T-cell (primary cell): ENCODE measurements around the gene VSIG2. TPM values are rescaled to one million over a fixed set of nuclear protein-coding genes. Genes with fewer than 3 reads are reported as not detected.
A peak's percentile ranks its signal among the peaks of the same experiment; 100 is the strongest.

Experiments used
- ATAC-seq, 4 experiments: fragments of 200-7000 bp in 3 of 4; fragments of 150-1000 bp in 1 of 4; cut with Tn5 transposase; replicated peaks in 1 of 4; 1 replicate in 3 of 4; 2 replicates in 1 of 4; pipeline ENCODE4 v1.10.0; 2021; ENCODE audit warnings: moderate library complexity in 3 of 4, mild to moderate bottlenecking in 2 of 4, moderate number of reproducible peaks in 1 of 4
- CTCF ChIA-PET, 2 donors: fragments of 300-600 bp; sonication (Branson Sonifier 250); formaldehyde crosslinking; loops; one replicate each; lab custom pipeline; 2022; ENCODE audit warnings: antibody characterized with exemption in 2 of 2; lab: Charles Lee
- POLR2A ChIA-PET, 2 donors: fragments of 300-600 bp; sonication (Branson Sonifier 250); formaldehyde crosslinking; loops; one replicate each; lab custom pipeline; 2022; ENCODE audit warnings: antibody characterized with exemption in 2 of 2; lab: Charles Lee
- DNase-seq, 35 experiments: peaks; one replicate each; pipeline versions ENCODE4 v3.0.0 to v3.0.0-alpha.2; 2013 to 2023
- H3K27ac ChIP-seq: one replicate; pipeline ENCODE4 v1.5.1; 2013; ENCODE audit warnings: low read length
- H3K27me3 ChIP-seq, 2 experiments: replicated peaks in 1 of 2; 1 replicate in 1 of 2; 2 replicates in 1 of 2; pipeline versions ENCODE4 v1.6.1 to v1.7.0; 2013; ENCODE audit warnings: low read length in 1 of 2, mixed read lengths in 1 of 2; ENCODE audit not compliant: control insufficient read depth in 2 of 2, insufficient read depth in 2 of 2; ENCODE audit errors: extremely low read depth in 1 of 2
- H3K36me3 ChIP-seq, 2 donors: 1 replicate in 1 of 2; 2 replicates in 1 of 2; pipeline versions ENCODE4 v1.6.1 to v1.7.0; 2013; ENCODE audit warnings: low read length in 1 of 2; ENCODE audit not compliant: control insufficient read depth in 2 of 2, insufficient read depth in 1 of 2; ENCODE audit errors: extremely low read depth in 1 of 2
- H3K4me1 ChIP-seq, 2 experiments: 1 replicate in 1 of 2; 2 replicates in 1 of 2; pipeline versions ENCODE4 v1.6.1 to v1.7.0; 2013; ENCODE audit warnings: low read length in 2 of 2, mixed read lengths in 1 of 2; ENCODE audit not compliant: insufficient read depth in 2 of 2, control insufficient read depth in 1 of 2; ENCODE audit errors: extremely low read depth in 1 of 2
- H3K4me3 ChIP-seq, 2 donors: 1 replicate in 1 of 2; 2 replicates in 1 of 2; pipeline versions ENCODE4 v1.5.1 to v1.7.0; 2013; ENCODE audit warnings: mild to moderate bottlenecking in 2 of 2, low read length in 1 of 2, moderate library complexity in 1 of 2; ENCODE audit not compliant: control insufficient read depth in 1 of 2; ENCODE audit errors: extremely low read depth in 1 of 2
- H3K9me3 ChIP-seq: 2 replicates; pipeline ENCODE4 v1.7.0; 2013
- H3K27ac Mint-ChIP-seq, 2 donors: one replicate each; pipeline ENCODE4 v1.8.0; 2020 to 2021; ENCODE audit warnings: mild to moderate bottlenecking in 2 of 2, mixed read lengths in 2 of 2
- H3K27me3 Mint-ChIP-seq, 2 donors: one replicate each; pipeline ENCODE4 v1.8.0; 2021 to 2022; ENCODE audit warnings: mixed read lengths in 2 of 2
- H3K36me3 Mint-ChIP-seq: one replicate; pipeline ENCODE4 v1.8.0; 2021; ENCODE audit warnings: mixed read lengths
- H3K4me1 Mint-ChIP-seq, 3 donors: one replicate each; pipeline ENCODE4 v1.8.0; 2020 to 2022; ENCODE audit warnings: mixed read lengths in 3 of 3, mild to moderate bottlenecking in 1 of 3
- H3K4me3 Mint-ChIP-seq, 3 donors: one replicate each; pipeline ENCODE4 v1.8.0; 2020 to 2022; ENCODE audit warnings: mild to moderate bottlenecking in 3 of 3, mixed read lengths in 3 of 3, moderate library complexity in 3 of 3
- H3K9me3 Mint-ChIP-seq, 3 donors: one replicate each; pipeline ENCODE4 v1.8.0; 2020 to 2022; ENCODE audit warnings: mixed read lengths in 3 of 3
- WGBS: methylation state at CpG from one replicate; pipeline ENCODE4 v1.1.5; 2013; ENCODE audit warnings: missing lambda C conversion rate; ENCODE audit not compliant: insufficient coverage; 5-methylcytosine and 5-hydroxymethylcytosine counted together
- total RNA-seq, 35 experiments: library from RNA in 6 of 35; stranded (reverse) in 6 of 35; fragments of 120-200 nt in 1 of 35; gene quantifications; one replicate each; pipeline versions ENCODE4 v1.2.1 to v1.2.4 and lab custom pipeline; 2013 to 2026

Gene VSIG2
- total RNA-seq, 5 donors from 2014 or later (not counting 1 experiment from before 2014, with no cell fraction given): 0.66 to 1.6 (median 0.98) TPM

- ATAC-seq (no peak), DNase-seq (no peak)
- H3K9me3 ChIP-seq: no peaks in the 10 kb centered on the region
- H3K4me1 ChIP-seq: peaks cover 10 to 33% of the 10 kb centered on the region in 2 experiments
- no peaks in the 10 kb centered on the region for H3K36me3 Mint-ChIP-seq
- peaks cover 26 to 31% (median 28%) of the 10 kb centered on the region in 3 donors for H3K4me1 Mint-ChIP-seq
- H3K27ac Mint-ChIP-seq: no peak overlapping the region
- no peaks in the 10 kb centered on the region for H3K9me3 Mint-ChIP-seq
- no peak overlapping the region for H3K4me3 ChIP-seq
- CTCF ChIA-PET: interaction anchor here in 1 of 2 donors (0.9 to 1.5 kb wide), 2 partner anchors 49 to 134 kb away, joined by 3 read pairs; no protein-coding TSS in a partner anchor
- H3K27ac ChIP-seq: no peak overlapping the region
- 90% methylated on average over 2 of the region's 2 CpGs for WGBS
- H3K27me3 Mint-ChIP-seq: peaks cover 7 to 9% of the 10 kb centered on the region in 2 donors
- POLR2A ChIA-PET: no interaction called here
- peaks cover 0 to 32% of the 10 kb centered on the region in 2 experiments for H3K27me3 ChIP-seq
- H3K36me3 ChIP-seq: no peaks in the 10 kb centered on the region
- H3K4me3 Mint-ChIP-seq: no peak overlapping the region
These were observed 9.5 kb downstream of the VSIG2 start for GRCh38 chr11:124742555-124742954.

- CTCF ChIA-PET: interaction anchor here (0.6 to 1.4 kb wide), 4 partner anchors 12 to 99 kb away, joined by 3 to 13 read pairs (median 4); no protein-coding TSS in a partner anchor
- H3K27me3 Mint-ChIP-seq: peaks cover 7 to 9% of the 10 kb centered on the region in 2 donors
- Histone ChIP-seq H3K27ac (no peak overlapping the region), H3K4me1 (peaks cover 8 to 20% of the 10 kb centered on the region in 2 experiments), H3K36me3 (no peaks in the 10 kb centered on the region), H3K27me3 (peaks cover 0 to 38% of the 10 kb centered on the region in 2 experiments), H3K4me3 (peak overlapping the region; percentile 59 to 86), H3K9me3 (no peaks in the 10 kb centered on the region)
- no peak overlapping the region for H3K27ac Mint-ChIP-seq
- WGBS: 1% methylated on average over 30 of the region's 37 CpGs
- H3K36me3 Mint-ChIP-seq: no peaks in the 10 kb centered on the region
- H3K4me3 Mint-ChIP-seq: peak overlapping the region; percentile 74 to 86 (median 83)
- ATAC-seq: peak; percentile 39 to 54 (median 40)
- H3K9me3 Mint-ChIP-seq: no peaks in the 10 kb centered on the region
- peaks cover 18 to 22% (median 19%) of the 10 kb centered on the region in 3 donors for H3K4me1 Mint-ChIP-seq
- DNase-seq: peak in 27 of 35 experiments; percentile 30 to 72 (median 43)
- POLR2A ChIA-PET: no interaction called here
These were observed 11.7 kb downstream of the VSIG2 start for GRCh38 chr11:124740277-124740882.

DNA sequence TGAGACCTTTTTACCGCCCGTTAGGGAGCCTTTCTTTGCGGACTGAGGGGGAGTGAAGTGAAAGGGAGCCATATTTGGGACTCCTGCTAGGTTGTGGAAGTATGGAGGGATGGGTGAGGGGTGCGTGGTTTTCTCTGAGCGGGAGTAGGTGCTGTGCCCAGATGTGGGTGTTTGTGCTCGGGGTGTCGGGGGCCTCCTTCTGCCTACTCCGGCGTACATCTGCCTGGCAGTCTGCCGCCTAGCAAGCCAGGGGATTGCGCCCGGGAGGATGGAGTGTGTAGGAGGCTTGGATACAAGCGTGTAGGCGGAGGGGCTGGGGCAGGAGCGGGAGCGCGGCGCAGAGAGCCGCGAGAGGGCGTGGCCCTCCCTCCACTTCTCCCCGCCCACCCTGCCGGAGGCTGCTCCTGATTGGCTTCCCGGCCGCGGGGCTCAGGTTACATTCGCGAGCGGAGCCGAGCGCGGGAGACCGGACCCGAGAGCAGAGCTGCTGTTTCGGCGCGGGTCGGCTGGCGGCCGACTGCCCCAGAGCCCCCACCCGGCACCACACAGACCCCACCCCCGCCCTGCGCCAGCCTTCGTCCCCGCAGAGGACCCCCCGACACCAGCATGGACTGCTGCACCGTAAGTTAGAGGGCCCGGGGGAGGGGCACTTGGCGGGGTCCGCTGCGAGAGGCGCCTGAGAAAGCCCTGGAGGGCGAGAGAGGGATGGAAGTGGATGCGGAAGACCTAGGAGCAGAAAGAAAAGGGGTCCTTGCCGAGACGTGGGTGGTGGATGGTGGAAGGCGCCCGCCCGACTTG, 12.4 kb downstream of the VSIG2 start, which contains the start of gene NRGN:
Gene NRGN (plus strand): TSS at position 464 of the 798 bp plus-strand sequence. CDS start 143 bp downstream, at position 607.
- peak; percentile 62 to 86 (median 76) for DNase-seq
- Mint-ChIP-seq H3K9me3 (no peaks in the 10 kb centered on the region), H3K4me3 (peak within 1 kb of the TSS; percentile 74 to 86 (median 83)), H3K27ac (peak within 1 kb of the TSS in 1 of 2 donors; percentile 32), H3K36me3 (no peaks in the 10 kb centered on the region), H3K27me3 (peaks cover 7 to 9% of the 10 kb centered on the region in 2 donors), H3K4me1 (peaks cover 14 to 18% (median 18%) of the 10 kb centered on the region in 3 donors)
- ATAC-seq: peak; percentile 95 to 97 (median 95)
- Histone ChIP-seq H3K4me3 (peak within 1 kb of the TSS; percentile 59 to 86), H3K27me3 (peaks cover 0 to 38% of the 10 kb centered on the region in 2 experiments), H3K36me3 (no peaks in the 10 kb centered on the region), H3K27ac (no peak within 1 kb of the TSS), H3K4me1 (peaks cover 8 to 16% of the 10 kb centered on the region in 2 experiments), H3K9me3 (no peaks in the 10 kb centered on the region)
- 4% methylated on average over 39 of the region's 59 CpGs for WGBS
- ChIA-PET POLR2A (no interaction called here), CTCF (interaction anchor here (1.1 to 1.4 kb wide), 4 partner anchors 13 to 70 kb away, joined by 3 to 4 read pairs (median 3); no protein-coding TSS in a partner anchor)

DNA sequence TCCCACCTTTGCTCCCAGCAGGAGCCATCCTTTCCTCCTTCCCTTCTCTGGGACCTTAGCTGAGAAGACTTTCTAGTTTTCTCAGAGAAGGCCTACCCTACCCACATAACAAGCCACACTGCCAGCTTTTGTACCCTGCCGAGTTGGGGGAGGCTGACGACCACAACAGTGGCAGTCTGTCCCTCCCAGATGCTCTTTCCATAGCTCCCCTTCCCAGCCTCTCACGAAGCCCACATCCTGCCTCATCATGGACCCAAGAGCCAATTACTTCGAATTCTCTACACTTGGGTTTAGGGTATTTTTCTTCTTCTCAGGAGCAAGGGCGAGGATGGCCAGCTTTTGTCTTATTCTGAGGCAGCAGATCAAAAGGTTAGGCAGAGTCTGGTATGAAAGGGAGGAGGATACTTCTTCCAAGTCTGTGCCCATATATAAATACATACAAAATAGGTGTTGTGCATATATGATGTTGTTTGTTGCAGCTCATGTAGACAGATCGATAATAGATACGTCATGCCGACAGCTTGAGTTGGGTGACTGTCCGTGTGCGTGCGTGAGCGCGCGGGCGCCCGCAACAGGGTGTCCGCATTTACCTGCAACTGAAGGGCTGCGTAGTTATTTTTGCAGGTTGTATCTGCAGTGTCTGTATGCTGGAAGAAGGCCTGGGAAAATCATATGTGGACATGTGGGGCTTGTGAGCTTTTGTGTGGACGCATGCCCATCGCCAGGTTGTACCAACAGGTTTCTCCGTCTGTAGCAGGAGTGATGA, 13.2 kb downstream of the VSIG2 start:
- no peaks in the 10 kb centered on the region for H3K36me3 ChIP-seq

GRCh38 chr11:124737638-124738305, 14.3 kb downstream of the VSIG2 start:
- H3K4me3 Mint-ChIP-seq: no peak overlapping the region
- 67% methylated on average over 1 of the region's 7 CpGs for WGBS
- H3K4me1 Mint-ChIP-seq: peaks cover 13 to 18% (median 18%) of the 10 kb centered on the region in 3 donors
- no peak for DNase-seq
- H3K27ac Mint-ChIP-seq: no peak overlapping the region
- H3K36me3 Mint-ChIP-seq: no peaks in the 10 kb centered on the region
- peaks cover 7 to 9% of the 10 kb centered on the region in 2 donors for H3K27me3 Mint-ChIP-seq
- ChIA-PET CTCF (interaction anchor here in 1 of 2 donors (1.1 to 1.4 kb wide), 2 partner anchors 9 to 11 kb away, joined by 3 to 4 read pairs; no protein-coding TSS in a partner anchor), POLR2A (no interaction called here)
- Histone ChIP-seq H3K27me3 (peaks cover 0 to 36% of the 10 kb centered on the region in 2 experiments), H3K4me3 (no peak overlapping the region), H3K4me1 (peaks cover 8 to 16% of the 10 kb centered on the region in 2 experiments), H3K36me3 (no peaks in the 10 kb centered on the region), H3K27ac (no peak overlapping the region), H3K9me3 (no peaks in the 10 kb centered on the region)
- no peak for ATAC-seq
- no peaks in the 10 kb centered on the region for H3K9me3 Mint-ChIP-seq

More for the DNA sequence above, 13.2 kb downstream of the VSIG2 start:
- peak overlapping the region in 1 of 2 donors; percentile 32 for H3K27ac Mint-ChIP-seq
- Histone ChIP-seq H3K27me3 (peaks cover 0 to 38% of the 10 kb centered on the region in 2 experiments), H3K9me3 (no peaks in the 10 kb centered on the region), H3K4me1 (peaks cover 8 to 16% of the 10 kb centered on the region in 2 experiments), H3K27ac (no peak overlapping the region), H3K4me3 (peak overlapping the region; percentile 59 to 64)
- ChIA-PET CTCF (interaction anchor here (1.1 to 1.4 kb wide), 4 partner anchors 9 to 70 kb away, joined by 3 to 4 read pairs (median 3); no protein-coding TSS in a partner anchor), POLR2A (interaction anchor here (0.6 to 0.8 kb wide), 2 partner anchors 15 to 50 kb away, joined by 3 to 4 read pairs; no protein-coding TSS in a partner anchor)
- ATAC-seq (no peak), DNase-seq (no peak)
- peak overlapping the region; percentile 74 to 86 (median 83) for H3K4me3 Mint-ChIP-seq
- peaks cover 13 to 18% (median 18%) of the 10 kb centered on the region in 3 donors for H3K4me1 Mint-ChIP-seq
- no peaks in the 10 kb centered on the region for H3K36me3 Mint-ChIP-seq
- 91% methylated on average over 17 of the region's 21 CpGs for WGBS
- peaks cover 7 to 9% of the 10 kb centered on the region in 2 donors for H3K27me3 Mint-ChIP-seq
- H3K9me3 Mint-ChIP-seq: no peaks in the 10 kb centered on the region
